Memory B cell (primary cell): ENCODE data around the gene MDH1B.

Experiments
- ATAC-seq: fragments of 150-1000 bp; cut with Tn5 transposase; 2 replicates; pipeline ENCODE4 v1.10.0; 2021; ENCODE audit warnings: low read depth, mild to moderate bottlenecking, moderate library complexity
- DNase-seq, 2 donors: peaks; one replicate each; pipeline ENCODE4 v3.0.0; 2022; ENCODE audit warnings: low spot score in 2 of 2
- H3K27ac Mint-ChIP-seq: one replicate; pipeline ENCODE4 v1.8.0; 2022; ENCODE audit warnings: mild to moderate bottlenecking, moderate library complexity, mixed read lengths
- H3K27me3 Mint-ChIP-seq: one replicate; pipeline ENCODE4 v1.8.0; 2022; ENCODE audit warnings: mixed read lengths
- H3K36me3 Mint-ChIP-seq: one replicate; pipeline ENCODE4 v1.8.0; 2022; ENCODE audit warnings: mild to moderate bottlenecking, mixed read lengths
- H3K4me1 Mint-ChIP-seq: one replicate; pipeline ENCODE4 v1.8.0; 2022; ENCODE audit warnings: mixed read lengths
- H3K4me3 Mint-ChIP-seq: one replicate; pipeline ENCODE4 v1.8.0; 2022; ENCODE audit warnings: mild to moderate bottlenecking, moderate library complexity, mixed read lengths
- H3K9me3 Mint-ChIP-seq: one replicate; pipeline ENCODE4 v1.8.0; 2022; ENCODE audit warnings: mixed read lengths

The MDH1B gene

DNA sequence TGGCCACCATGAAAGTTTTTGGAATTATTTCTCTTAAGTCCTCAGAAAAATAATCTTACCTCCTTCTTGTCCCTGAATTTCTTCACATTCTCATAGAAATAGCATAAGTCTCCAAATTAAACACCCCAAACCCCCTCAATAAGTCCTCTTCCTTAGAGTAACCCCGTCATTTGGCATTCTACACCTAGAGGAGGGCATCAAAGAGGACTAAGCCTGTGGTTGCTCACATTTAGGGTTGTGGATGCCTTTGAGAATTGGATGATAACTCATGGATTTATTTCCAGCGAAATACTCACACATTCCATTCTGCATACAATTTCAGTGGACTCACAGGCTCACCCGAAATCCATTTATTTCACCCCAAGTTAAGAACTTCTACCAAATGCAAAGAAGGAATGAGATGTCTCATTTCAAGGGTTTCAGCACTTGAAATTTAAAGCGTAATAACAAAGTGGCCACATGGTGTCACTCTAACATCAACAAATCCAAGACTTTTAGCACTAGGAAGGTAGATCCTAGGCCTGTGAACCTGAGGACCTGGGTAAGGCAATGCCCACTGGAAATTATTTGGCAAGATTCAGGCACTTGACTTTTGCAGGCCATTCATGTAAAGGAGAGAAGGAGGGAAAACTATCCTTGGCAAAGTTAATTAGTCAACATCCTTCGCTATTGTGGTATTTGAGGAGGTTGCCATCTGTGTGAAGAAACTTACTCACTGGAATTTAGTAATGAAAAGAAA lies 71.6 kb downstream of the MDH1B start:
- peak; percentile 53 for ATAC-seq
- H3K27ac Mint-ChIP-seq: no peak overlapping the region
- H3K4me1 Mint-ChIP-seq: no peaks in the 10 kb centered on the region
- DNase-seq: peak; percentile 44 to 48
- peaks cover 9% of the 10 kb centered on the region for H3K27me3 Mint-ChIP-seq
- H3K36me3 Mint-ChIP-seq: no peaks in the 10 kb centered on the region
- H3K9me3 Mint-ChIP-seq: no peaks in the 10 kb centered on the region
- H3K4me3 Mint-ChIP-seq: no peak overlapping the region

DNA sequence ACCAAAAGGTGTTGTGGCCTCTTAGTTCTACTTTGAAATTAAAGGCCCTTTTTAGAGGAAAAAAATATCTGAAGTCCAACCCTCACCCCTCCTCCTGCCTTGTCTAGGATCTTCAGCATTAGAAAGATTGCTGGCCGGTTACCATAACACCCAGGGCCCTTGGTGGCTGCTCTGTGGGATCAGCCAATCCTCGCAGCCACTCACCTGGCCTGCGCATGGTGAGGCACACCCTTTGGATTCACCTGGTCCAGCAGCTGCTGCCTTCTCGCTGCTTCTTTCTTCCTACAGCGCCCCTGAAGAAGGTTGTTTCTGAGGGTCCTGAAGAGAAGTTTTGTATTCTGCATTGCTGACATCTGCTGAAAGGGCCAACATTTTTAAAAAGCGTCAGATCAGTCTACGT lies 72.2 kb downstream of the MDH1B start:
- Mint-ChIP-seq H3K36me3 (no peaks in the 10 kb centered on the region), H3K4me1 (no peaks in the 10 kb centered on the region), H3K4me3 (no peak overlapping the region), H3K27ac (no peak overlapping the region), H3K9me3 (no peaks in the 10 kb centered on the region), H3K27me3 (peaks cover 9% of the 10 kb centered on the region)
- no peak for DNase-seq
- ATAC-seq: no peak

DNA sequence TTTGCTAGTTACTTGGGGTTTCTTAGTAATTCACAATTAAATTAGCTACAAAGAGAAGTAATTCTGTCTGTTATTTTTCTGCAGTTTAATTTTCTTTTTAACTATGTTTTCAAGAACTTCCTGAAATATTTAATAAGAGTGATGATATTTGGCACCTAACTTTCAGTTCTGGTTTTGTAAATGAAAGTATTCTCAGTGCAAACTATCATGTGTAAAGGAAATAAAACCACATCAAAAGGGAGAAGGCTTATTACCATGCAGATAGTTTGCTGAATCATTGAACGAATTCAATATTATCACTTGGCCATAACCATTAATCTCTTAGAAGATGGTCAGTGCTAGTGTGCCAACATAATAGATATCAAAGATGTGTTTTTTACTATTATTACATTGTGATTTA lies 76.1 kb downstream of the MDH1B start:
- H3K36me3 Mint-ChIP-seq: no peaks in the 10 kb centered on the region
- no peaks in the 10 kb centered on the region for H3K4me1 Mint-ChIP-seq
- no peaks in the 10 kb centered on the region for H3K9me3 Mint-ChIP-seq
- ATAC-seq (peak; percentile 38), DNase-seq (no peak)
- H3K4me3 Mint-ChIP-seq: no peak overlapping the region
- H3K27ac Mint-ChIP-seq: no peak overlapping the region
- peaks cover 9% of the 10 kb centered on the region for H3K27me3 Mint-ChIP-seq

DNA sequence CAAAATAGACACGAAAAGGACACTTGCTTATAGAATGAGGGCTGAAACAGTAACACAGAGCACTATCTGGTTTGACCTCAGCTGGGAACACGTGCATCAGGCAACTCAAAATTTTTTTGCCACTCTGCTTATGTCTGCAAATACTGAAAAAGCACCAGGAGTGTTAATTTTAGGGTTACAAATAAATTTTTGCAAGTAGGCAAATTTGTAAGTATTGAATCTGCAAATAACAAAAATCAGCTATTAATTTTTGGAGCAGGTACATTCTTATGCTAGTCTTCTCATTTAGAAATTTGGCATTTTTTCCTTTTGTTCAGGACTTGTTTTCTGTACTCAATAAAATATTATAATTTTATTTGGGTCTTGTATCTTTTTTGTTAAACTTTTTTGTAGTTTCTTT lies 76.7 kb downstream of the MDH1B start:
- no peak for ATAC-seq
- no peaks in the 10 kb centered on the region for H3K36me3 Mint-ChIP-seq
- no peaks in the 10 kb centered on the region for H3K4me1 Mint-ChIP-seq
- peaks cover 9% of the 10 kb centered on the region for H3K27me3 Mint-ChIP-seq
- no peak for DNase-seq
- no peak overlapping the region for H3K27ac Mint-ChIP-seq
- no peaks in the 10 kb centered on the region for H3K9me3 Mint-ChIP-seq
- H3K4me3 Mint-ChIP-seq: no peak overlapping the region
